ENCODE results near the gene SIGLEC7. TPM values are rescaled to one million over a fixed set of nuclear protein-coding genes. Genes with fewer than 3 reads are reported as not detected.
A peak's percentile ranks its signal among the peaks of the same experiment; 100 is the strongest.

SIGLEC7 gene
- total and polyA plus RNA-seq, 2 donors from 2014 or later = 1.2 to 4.0 TPM

DNA sequence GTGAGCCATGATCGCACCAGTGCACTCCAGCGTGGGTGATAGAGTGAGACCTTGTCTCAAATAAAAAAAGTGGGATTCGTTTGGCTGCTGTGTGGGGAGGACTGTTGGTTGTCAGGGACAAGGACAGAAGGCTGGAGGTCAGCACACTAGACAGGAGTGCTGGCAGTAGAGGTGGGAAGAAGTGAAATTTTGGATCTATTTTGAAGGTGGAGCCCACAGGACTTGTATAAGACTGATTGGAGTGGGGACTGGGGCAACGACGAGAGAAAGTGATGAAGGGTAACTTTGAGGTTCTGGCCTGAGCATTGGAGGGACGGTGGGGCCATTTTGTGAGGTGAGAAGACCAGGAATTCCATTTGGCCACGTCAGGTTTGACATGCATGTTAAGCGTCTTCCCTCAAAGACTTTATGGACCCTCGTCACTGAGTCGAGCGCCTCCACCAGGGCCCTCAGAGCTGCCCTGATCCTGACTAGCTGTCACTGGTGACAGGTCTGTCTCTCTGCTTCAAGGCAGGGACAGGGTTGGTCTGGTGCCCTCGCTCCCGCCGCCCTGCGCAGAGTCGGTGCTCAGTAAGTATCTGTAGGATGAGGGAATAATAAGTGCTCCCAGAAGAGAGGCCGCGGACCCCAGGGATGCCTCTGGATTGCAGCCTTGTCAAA is 34.6 kb upstream of the SIGLEC7 start:
- intact Hi-C loops (cut with DNase I) = no loop called here
- H3K27ac ChIP-seq (ENCODE audit: low read depth in 2 of 2, low read length in 2 of 2) = peak overlapping the region; percentile 23 to 43
- TF ChIP-seq, protein P1, sequence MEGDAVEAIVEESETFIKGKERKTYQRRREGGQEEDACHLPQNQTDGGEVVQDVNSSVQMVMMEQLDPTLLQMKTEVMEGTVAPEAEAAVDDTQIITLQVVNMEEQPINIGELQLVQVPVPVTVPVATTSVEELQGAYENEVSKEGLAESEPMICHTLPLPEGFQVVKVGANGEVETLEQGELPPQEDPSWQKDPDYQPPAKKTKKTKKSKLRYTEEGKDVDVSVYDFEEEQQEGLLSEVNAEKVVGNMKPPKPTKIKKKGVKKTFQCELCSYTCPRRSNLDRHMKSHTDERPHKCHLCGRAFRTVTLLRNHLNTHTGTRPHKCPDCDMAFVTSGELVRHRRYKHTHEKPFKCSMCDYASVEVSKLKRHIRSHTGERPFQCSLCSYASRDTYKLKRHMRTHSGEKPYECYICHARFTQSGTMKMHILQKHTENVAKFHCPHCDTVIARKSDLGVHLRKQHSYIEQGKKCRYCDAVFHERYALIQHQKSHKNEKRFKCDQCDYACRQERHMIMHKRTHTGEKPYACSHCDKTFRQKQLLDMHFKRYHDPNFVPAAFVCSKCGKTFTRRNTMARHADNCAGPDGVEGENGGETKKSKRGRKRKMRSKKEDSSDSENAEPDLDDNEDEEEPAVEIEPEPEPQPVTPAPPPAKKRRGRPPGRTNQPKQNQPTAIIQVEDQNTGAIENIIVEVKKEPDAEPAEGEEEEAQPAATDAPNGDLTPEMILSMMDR (IDR thresholded peaks at IDR 0.05; ENCODE audit: borderline replicate concordance, extremely low read depth, insufficient read depth) = no peak

GRCh38 chr19:51108066-51108804 is 33.9 kb upstream of the SIGLEC7 start, which contains the start of gene CTU1:
Gene CTU1 (minus strand): TSS chr19:51108409. CDS start chr19:51104569, 3,840 bp downstream.
- TF ChIP-seq, protein P1 (IDR thresholded peaks at IDR 0.05; ENCODE audit: borderline replicate concordance, extremely low read depth, insufficient read depth) = no peak
- peaks cover 0 to 12% (median 8%) of the 10 kb centered on the region in 3 donors for H3K4me1 ChIP-seq (ENCODE audit: control insufficient read depth in 2 of 3, insufficient read depth in 2 of 3, low read depth in 1 of 3, low read length in 3 of 3)
- no peaks in the 10 kb centered on the region for H3K9me3 ChIP-seq (ENCODE audit: control insufficient read depth in 2 of 3, insufficient read depth in 1 of 3, low read length in 3 of 3)
- peak within 1 kb of the TSS; percentile 23 to 74 for H3K27ac ChIP-seq (ENCODE audit: low read depth in 2 of 2, low read length in 2 of 2)
- FAIRE-seq (peak; percentile 85), DNase-seq (peak; percentile 99 to 100 (median 99))
- H3K4me3 ChIP-seq (ENCODE audit: low read length in 3 of 3) = peak within 1 kb of the TSS; percentile 68 to 97 (median 93)
- intact Hi-C loops (cut with DNase I) = no loop called here
- H3K36me3 ChIP-seq (ENCODE audit: control insufficient read depth in 2 of 3, insufficient read depth in 3 of 3, low read length in 3 of 3) = no peaks in the 10 kb centered on the region
- H3K27me3 ChIP-seq (ENCODE audit: control insufficient read depth, insufficient read depth, low read length) = no peaks in the 10 kb centered on the region
- peak within 1 kb of the TSS; percentile 85 to 92 (median 88) for H3K9ac ChIP-seq (ENCODE audit: low read length in 3 of 3)

More for the DNA sequence above, 34.6 kb upstream of the SIGLEC7 start:
- Histone ChIP-seq H3K9ac (ENCODE audit: low read length in 3 of 3) (peak overlapping the region; percentile 78 to 88 (median 85)), H3K4me3 (ENCODE audit: low read length in 3 of 3) (peak overlapping the region; percentile 68 to 97 (median 86)), H3K27me3 (ENCODE audit: control insufficient read depth, insufficient read depth, low read length) (no peaks in the 10 kb centered on the region), H3K36me3 (ENCODE audit: control insufficient read depth in 2 of 3, insufficient read depth in 3 of 3, low read length in 3 of 3) (peaks cover 0 to 5% (median 2%) of the 10 kb centered on the region in 3 donors), H3K9me3 (ENCODE audit: control insufficient read depth in 2 of 3, insufficient read depth in 1 of 3, low read length in 3 of 3) (no peaks in the 10 kb centered on the region), H3K4me1 (ENCODE audit: control insufficient read depth in 2 of 3, insufficient read depth in 2 of 3, low read depth in 1 of 3, low read length in 3 of 3) (peaks cover 0 to 12% (median 8%) of the 10 kb centered on the region in 3 donors)
- FAIRE-seq = no peak
- no peak for DNase-seq

DNA sequence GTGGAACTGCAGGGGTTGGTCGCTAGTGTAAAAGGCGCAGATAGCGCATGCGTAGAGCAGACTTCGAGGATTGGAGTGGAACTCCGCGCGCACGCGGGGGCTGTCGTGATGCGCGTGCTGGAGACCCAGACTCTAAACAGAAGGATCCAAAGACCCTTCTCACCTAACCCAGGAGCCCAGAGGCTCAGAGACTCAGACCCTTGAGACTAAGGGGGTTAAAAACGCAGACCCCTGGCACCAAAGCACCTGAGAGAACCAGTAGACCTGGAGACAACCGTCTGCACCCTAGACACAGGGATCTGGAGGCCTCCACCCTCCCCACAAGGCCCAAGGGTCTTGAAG is 33.3 kb upstream of the SIGLEC7 start:
- H3K36me3 ChIP-seq (ENCODE audit: control insufficient read depth in 2 of 3, insufficient read depth in 3 of 3, low read length in 3 of 3) = no peaks in the 10 kb centered on the region
- H3K4me1 ChIP-seq (ENCODE audit: control insufficient read depth in 2 of 3, insufficient read depth in 2 of 3, low read depth in 1 of 3, low read length in 3 of 3) = peaks cover 0 to 12% (median 8%) of the 10 kb centered on the region in 3 donors
- H3K9me3 ChIP-seq (ENCODE audit: control insufficient read depth in 2 of 3, insufficient read depth in 1 of 3, low read length in 3 of 3) = no peaks in the 10 kb centered on the region
- intact Hi-C loops (cut with DNase I) = no loop called here
- no peaks in the 10 kb centered on the region for H3K27me3 ChIP-seq (ENCODE audit: control insufficient read depth, insufficient read depth, low read length)
- TF ChIP-seq, protein P1 (IDR thresholded peaks at IDR 0.05; ENCODE audit: borderline replicate concordance, extremely low read depth, insufficient read depth) = no peak
- FAIRE-seq (no peak), DNase-seq (no peak)
- peak overlapping the region; percentile 68 to 97 (median 93) for H3K4me3 ChIP-seq (ENCODE audit: low read length in 3 of 3)
- peak overlapping the region in 2 of 3 donors; percentile 67 to 92 for H3K9ac ChIP-seq (ENCODE audit: low read length in 3 of 3)
- peak overlapping the region in 1 of 2 donors; percentile 74 for H3K27ac ChIP-seq (ENCODE audit: low read depth in 2 of 2, low read length in 2 of 2)
